ENCODE data around the gene COMMD6.

- TF ChIP-seq CTCF (IDR thresholded peaks at IDR 0.05) (peak; percentile 77), EZH2 (IDR thresholded peaks at IDR 0.05) (peak; percentile 31), EZH2phosphoT487 (IDR thresholded peaks at IDR 0.05) (no peak)
These were observed 11.9 kb upstream of the COMMD6 start, which contains the start of gene UCHL3 for GRCh38 chr13:75549262-75550158.

Measured in neural progenitor cell (in vitro differentiated cells).